ENCODE data around the gene FANCC. TPM values are rescaled to one million over a fixed set of nuclear protein-coding genes. Genes with fewer than 3 reads are reported as not detected.

The FANCC gene
- total and polyA plus RNA-seq, 2 of the 13 experiments (the other 11 are each of a cell fraction or from before 2014, with no cell fraction given), result 7.4 to 8.6 TPM

GRCh38 chr9:95130484-95130883, 187.0 kb downstream of the FANCC start:
- WGBS (ENCODE audit: low lambda C conversion rate), result 79% methylated on average over 5 of the region's 5 CpGs

More at GRCh38 chr9:95130484-95130883, 187.0 kb downstream of the FANCC start:
- H3K9me3 ChIP-seq (ENCODE audit: low read length), result no peaks in the 10 kb centered on the region
- CTCF ChIA-PET (ENCODE audit: low intra/inter-chr PET ratio, low total read pairs), result interaction anchor here (1.2 to 1.6 kb wide), 2 partner anchors 449 to 1087 kb away, joined by 3 to 10 read pairs; no protein-coding TSS in a partner anchor
- no peaks in the 10 kb centered on the region for H3K27me3 ChIP-seq (ENCODE audit: control insufficient read depth in 1 of 2, insufficient read depth in 2 of 2, low read length in 2 of 2)
- no peaks in the 10 kb centered on the region for H3K79me2 ChIP-seq (ENCODE audit: insufficient read depth, low read length)
- H3K4me1 ChIP-seq (ENCODE audit: insufficient read depth, low read length), result peaks cover 34% of the 10 kb centered on the region
- POLR2A ChIA-PET, result no interaction called here
- no peak overlapping the region for H3K9ac ChIP-seq (ENCODE audit: insufficient read depth, low read depth, low read length)
- no peaks in the 10 kb centered on the region; a peak in 2 of 5 replicates for H3K36me3 ChIP-seq (replicated peaks in 1 of 2; ENCODE audit: control insufficient read depth in 1 of 2, insufficient read depth in 2 of 2, low read length in 2 of 2)
- no peak for ATAC-seq
- no peak overlapping the region for H2AFZ ChIP-seq (ENCODE audit: low read length)
- intact Hi-C loops (cut with micrococcal nuclease; ENCODE audit: unreplicated experiment), result loop anchor here (2.0 to 5.0 kb wide), 2 partner anchors 348 to 463 kb away; no protein-coding TSS in a partner anchor
- in situ Hi-C loops (cut with HindIII; ENCODE audit: extremely low pct_ligation_motif_present, low pct_unique_long_range_greater_than_20kb), result loop anchor here (5.0 kb wide), 1 partner anchor 448 kb away; no protein-coding TSS in a partner anchor
- no peak overlapping the region for H3K4me3 ChIP-seq (replicated peaks in 1 of 3; ENCODE audit: insufficient read depth in 1 of 3, low read depth in 2 of 3, low read length in 3 of 3)
- BruUV-seq (replicated peaks), result no TSS peak
- no peak for DNase-seq (ENCODE audit: low spot score)
- no peak overlapping the region for H3K4me2 ChIP-seq (ENCODE audit: low read depth, low read length)
- no peaks in the 10 kb centered on the region for H4K20me1 ChIP-seq (ENCODE audit: insufficient read depth, low read length)
- FAIRE-seq, result no peak
- H3K27ac ChIP-seq (ENCODE audit: extremely low read length, insufficient read depth, low read length), result no peak overlapping the region
- TF ChIP-seq HMGA1 (CRISPR knock-in tag; conservative IDR thresholded peaks at IDR 0.05), result no peak
- no peak for TF ChIP-seq GLMP (CRISPR knock-in tag; IDR thresholded peaks at IDR 0.05; ENCODE audit: borderline replicate concordance)
- TF ChIP-seq POLR2AphosphoS5 (IDR thresholded peaks at IDR 0.05; ENCODE audit: low read depth, low read length), result no peak
- no peak for TF ChIP-seq ZNF281 (CRISPR knock-in tag; IDR thresholded peaks at IDR 0.05; ENCODE audit: borderline replicate concordance)
- TF ChIP-seq ZNF740 (CRISPR knock-in tag; IDR thresholded peaks at IDR 0.05), result no peak
- TF ChIP-seq THAP11 (CRISPR knock-in tag; IDR thresholded peaks at IDR 0.05), result no peak
- TF ChIP-seq, protein P1, sequence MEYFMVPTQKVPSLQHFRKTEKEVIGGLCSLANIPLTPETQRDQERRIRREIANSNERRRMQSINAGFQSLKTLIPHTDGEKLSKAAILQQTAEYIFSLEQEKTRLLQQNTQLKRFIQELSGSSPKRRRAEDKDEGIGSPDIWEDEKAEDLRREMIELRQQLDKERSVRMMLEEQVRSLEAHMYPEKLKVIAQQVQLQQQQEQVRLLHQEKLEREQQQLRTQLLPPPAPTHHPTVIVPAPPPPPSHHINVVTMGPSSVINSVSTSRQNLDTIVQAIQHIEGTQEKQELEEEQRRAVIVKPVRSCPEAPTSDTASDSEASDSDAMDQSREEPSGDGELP (IDR thresholded peaks at IDR 0.05; ENCODE audit: borderline replicate concordance, low read depth), result peak; percentile 56; the same call in 1 of the 2 replicates
